Effector memory CD4-positive, alpha-beta T cell (primary cell): ENCODE measurements around the gene ZNF333.

Source experiments
- DNase-seq, 3 donors: peaks; one replicate each; pipeline ENCODE4 v3.0.0-alpha.2; 2020
- H3K27ac ChIP-seq: 2 replicates; pipeline ENCODE4 v1.7.0; 2013; ENCODE audit warnings: mild to moderate bottlenecking, low read length, moderate library complexity; ENCODE audit not compliant: insufficient read depth, poor library complexity, severe bottlenecking
- H3K27me3 ChIP-seq: replicated peaks from 2 replicates; pipeline ENCODE4 v1.7.0; 2013; ENCODE audit warnings: mild to moderate bottlenecking, low read length; ENCODE audit not compliant: insufficient read depth, control insufficient read depth, poor library complexity, severe bottlenecking
- H3K36me3 ChIP-seq: 2 replicates; pipeline ENCODE4 v1.7.0; 2013; ENCODE audit warnings: mild to moderate bottlenecking, low read length, moderate library complexity; ENCODE audit not compliant: control insufficient read depth, insufficient read depth
- H3K4me1 ChIP-seq: 2 replicates; pipeline ENCODE4 v1.7.0; 2013; ENCODE audit warnings: low read length, mild to moderate bottlenecking; ENCODE audit not compliant: control insufficient read depth, insufficient read depth, poor library complexity, severe bottlenecking
- H3K4me3 ChIP-seq: 2 replicates; pipeline ENCODE4 v1.7.0; 2013; ENCODE audit warnings: low read length, low read depth, mild to moderate bottlenecking; ENCODE audit not compliant: insufficient read depth, poor library complexity, severe bottlenecking
- H3K9me3 ChIP-seq: 2 replicates; pipeline ENCODE4 v1.7.0; 2013; ENCODE audit warnings: mild to moderate bottlenecking, low read length, moderate library complexity; ENCODE audit not compliant: control insufficient read depth

The ZNF333 gene

DNA sequence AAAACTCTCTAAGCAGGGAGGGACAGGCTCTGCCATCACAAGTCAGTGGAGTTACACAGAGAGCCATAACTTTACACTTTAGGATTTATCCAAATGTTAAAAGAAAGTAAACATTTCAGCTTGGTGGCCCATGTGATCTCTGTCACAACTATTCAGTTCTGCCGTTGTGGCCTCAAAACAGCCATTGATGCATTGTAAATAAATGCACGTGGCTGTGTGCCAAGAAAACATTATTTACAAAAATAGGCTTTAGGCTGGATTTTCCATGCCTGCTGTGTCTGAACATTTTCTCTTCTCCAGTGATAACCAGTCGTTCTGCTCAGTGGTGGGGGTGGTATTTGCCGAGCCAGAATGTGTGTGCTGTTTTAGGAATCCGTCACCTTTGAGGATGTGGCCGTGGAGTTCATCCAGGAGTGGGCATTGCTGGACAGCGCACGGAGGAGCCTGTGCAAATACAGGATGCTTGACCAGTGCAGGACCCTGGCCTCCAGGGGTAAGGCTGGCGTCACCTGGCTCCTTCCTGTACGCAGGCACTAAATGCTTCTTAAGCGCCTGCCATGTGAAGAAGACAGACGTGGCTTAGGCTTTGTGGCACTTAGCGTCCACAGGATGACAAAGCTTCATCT, 4.9 kb downstream of the ZNF333 start:
- Histone ChIP-seq H3K4me1 (no peaks in the 10 kb centered on the region), H3K9me3 (no peaks in the 10 kb centered on the region), H3K4me3 (no peak overlapping the region), H3K27me3 (no peaks in the 10 kb centered on the region), H3K36me3 (peaks cover 35% of the 10 kb centered on the region), H3K27ac (no peak overlapping the region)
- DNase-seq: no peak

DNA sequence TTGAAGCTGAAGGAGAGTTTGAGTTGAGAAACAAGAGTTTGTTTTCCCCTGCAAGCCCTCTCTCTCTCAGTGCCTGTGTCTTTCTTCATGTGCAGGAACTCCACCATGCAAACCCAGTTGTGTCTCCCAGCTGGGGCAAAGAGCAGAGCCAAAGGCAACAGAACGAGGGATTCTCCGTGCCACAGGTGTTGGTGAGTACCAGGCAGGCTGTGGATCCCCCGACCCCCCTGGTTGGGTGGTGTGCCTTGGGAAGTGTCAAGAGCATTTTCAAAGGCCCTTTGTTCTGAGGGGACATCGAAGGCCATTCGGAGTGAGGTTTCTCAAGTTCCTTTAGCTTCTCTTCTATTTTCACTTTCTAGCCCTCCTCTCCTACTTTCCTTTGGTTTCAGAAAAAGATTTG, 5.6 kb downstream of the ZNF333 start:
- Histone ChIP-seq H3K4me3 (no peak overlapping the region), H3K4me1 (no peaks in the 10 kb centered on the region), H3K27me3 (no peaks in the 10 kb centered on the region), H3K27ac (no peak overlapping the region), H3K9me3 (no peaks in the 10 kb centered on the region), H3K36me3 (peaks cover 42% of the 10 kb centered on the region)
- DNase-seq: no peak

DNA sequence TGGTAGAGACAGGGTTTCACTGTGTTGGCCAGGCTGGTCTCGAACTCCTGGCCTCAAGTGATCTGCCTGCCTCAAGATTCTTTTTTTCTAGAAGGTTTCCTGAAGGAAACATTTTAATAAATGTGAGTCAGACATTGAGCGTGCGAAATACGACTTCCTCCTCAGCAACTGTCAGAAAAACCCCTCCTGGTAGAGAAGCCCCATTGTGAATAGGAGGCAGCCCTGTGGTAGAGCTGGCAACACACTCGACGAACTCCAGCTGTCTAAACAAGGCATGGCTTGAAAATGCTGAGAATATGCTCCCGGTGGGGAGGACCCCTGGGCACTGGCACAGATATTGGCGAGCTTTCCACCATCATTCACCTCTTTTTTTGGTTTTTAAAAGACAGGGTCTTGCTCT, 9.8 kb downstream of the ZNF333 start:
- peaks cover 70% of the 10 kb centered on the region for H3K36me3 ChIP-seq
- no peak overlapping the region for H3K4me3 ChIP-seq
- H3K27me3 ChIP-seq: no peaks in the 10 kb centered on the region
- no peaks in the 10 kb centered on the region for H3K4me1 ChIP-seq
- no peaks in the 10 kb centered on the region for H3K9me3 ChIP-seq
- DNase-seq: no peak
- no peak overlapping the region for H3K27ac ChIP-seq

- Histone ChIP-seq H3K27ac (no peak overlapping the region), H3K4me1 (no peaks in the 10 kb centered on the region), H3K36me3 (peaks cover 71% of the 10 kb centered on the region), H3K9me3 (no peaks in the 10 kb centered on the region), H3K4me3 (no peak overlapping the region), H3K27me3 (no peaks in the 10 kb centered on the region)
- no peak for DNase-seq
Observed at GRCh38 chr19:14700711-14701375, 11.0 kb downstream of the ZNF333 start.

DNA sequence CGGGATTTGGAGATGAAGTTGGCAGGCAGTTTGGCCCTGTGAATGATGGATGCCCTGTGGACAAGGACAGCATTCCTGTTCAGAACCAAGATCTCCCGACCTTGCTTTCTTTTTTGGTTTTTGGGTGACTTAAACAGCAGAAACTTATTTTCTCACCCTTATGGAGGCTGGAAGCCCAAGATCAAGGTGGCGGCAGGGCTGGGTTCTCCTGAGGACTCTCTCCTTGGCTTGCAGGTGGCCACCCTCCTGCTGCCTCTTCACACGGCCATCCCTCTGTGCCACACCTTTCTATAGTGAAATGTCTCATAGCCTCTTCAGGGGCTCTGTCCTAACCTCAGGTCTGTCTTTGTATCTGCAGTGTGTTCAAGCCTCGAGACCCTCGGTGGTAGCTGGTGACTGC, 14.0 kb downstream of the ZNF333 start:
- Histone ChIP-seq H3K27ac (no peak overlapping the region), H3K36me3 (peaks cover 82% of the 10 kb centered on the region), H3K4me1 (no peaks in the 10 kb centered on the region), H3K9me3 (no peaks in the 10 kb centered on the region), H3K4me3 (no peak overlapping the region), H3K27me3 (no peaks in the 10 kb centered on the region)
- DNase-seq: no peak

DNA sequence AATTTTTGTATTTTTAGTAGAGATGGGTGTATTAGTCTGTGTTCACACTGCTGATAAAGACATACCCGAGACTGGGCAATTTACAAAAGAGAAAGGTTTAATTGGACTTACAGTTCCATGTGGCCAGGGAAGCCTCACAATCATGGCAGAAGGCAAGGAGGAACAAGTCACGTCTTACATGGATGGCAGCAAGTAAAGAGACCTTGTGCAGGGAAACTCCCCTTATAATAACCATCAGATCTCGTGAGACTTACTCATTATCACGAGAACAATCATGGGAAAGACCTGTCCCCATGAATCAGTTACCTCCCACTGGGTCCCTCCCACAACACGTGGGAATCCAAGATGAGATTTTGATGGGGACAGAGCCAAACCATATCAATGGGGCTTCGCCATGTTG, 14.6 kb downstream of the ZNF333 start:
- Histone ChIP-seq H3K4me1 (no peaks in the 10 kb centered on the region), H3K27ac (no peak overlapping the region), H3K4me3 (no peak overlapping the region), H3K36me3 (peaks cover 82% of the 10 kb centered on the region), H3K27me3 (no peaks in the 10 kb centered on the region), H3K9me3 (no peaks in the 10 kb centered on the region)
- DNase-seq: no peak

GRCh38 chr19:14715841-14716240, 26.0 kb downstream of the ZNF333 start:
- Histone ChIP-seq H3K4me3 (no peak overlapping the region), H3K9me3 (peaks cover 45% of the 10 kb centered on the region), H3K4me1 (no peaks in the 10 kb centered on the region), H3K27me3 (no peaks in the 10 kb centered on the region), H3K27ac (no peak overlapping the region), H3K36me3 (peaks cover 70% of the 10 kb centered on the region)
- no peak for DNase-seq

- no peak overlapping the region for H3K27ac ChIP-seq
- H3K9me3 ChIP-seq: peaks cover 45% of the 10 kb centered on the region
- H3K27me3 ChIP-seq: no peaks in the 10 kb centered on the region
- H3K4me1 ChIP-seq: no peaks in the 10 kb centered on the region
- H3K4me3 ChIP-seq: no peak overlapping the region
- no peak for DNase-seq
- H3K36me3 ChIP-seq: peaks cover 54% of the 10 kb centered on the region
Observed at GRCh38 chr19:14718522-14719116, 28.8 kb downstream of the ZNF333 start.

- Histone ChIP-seq H3K9me3 (peaks cover 45% of the 10 kb centered on the region), H3K36me3 (peaks cover 49% of the 10 kb centered on the region), H3K4me1 (no peaks in the 10 kb centered on the region), H3K4me3 (no peak overlapping the region), H3K27me3 (no peaks in the 10 kb centered on the region), H3K27ac (no peak overlapping the region)
- DNase-seq: no peak
Observed at GRCh38 chr19:14719162-14719561, 29.3 kb downstream of the ZNF333 start.

- Histone ChIP-seq H3K9me3 (peaks cover 37% of the 10 kb centered on the region), H3K27ac (no peak overlapping the region), H3K36me3 (peaks cover 21% of the 10 kb centered on the region), H3K4me3 (no peak overlapping the region), H3K27me3 (no peaks in the 10 kb centered on the region), H3K4me1 (no peaks in the 10 kb centered on the region)
- no peak for DNase-seq
Observed at GRCh38 chr19:14722127-14722526, 32.3 kb downstream of the ZNF333 start.
